ENCODE results near the gene KIFC1. TPM values are rescaled to one million over a fixed set of nuclear protein-coding genes. Genes with fewer than 3 reads are reported as not detected.

KIFC1 gene
- total RNA-seq, 2 experiments from 2014 or later: 107 TPM

DNA sequence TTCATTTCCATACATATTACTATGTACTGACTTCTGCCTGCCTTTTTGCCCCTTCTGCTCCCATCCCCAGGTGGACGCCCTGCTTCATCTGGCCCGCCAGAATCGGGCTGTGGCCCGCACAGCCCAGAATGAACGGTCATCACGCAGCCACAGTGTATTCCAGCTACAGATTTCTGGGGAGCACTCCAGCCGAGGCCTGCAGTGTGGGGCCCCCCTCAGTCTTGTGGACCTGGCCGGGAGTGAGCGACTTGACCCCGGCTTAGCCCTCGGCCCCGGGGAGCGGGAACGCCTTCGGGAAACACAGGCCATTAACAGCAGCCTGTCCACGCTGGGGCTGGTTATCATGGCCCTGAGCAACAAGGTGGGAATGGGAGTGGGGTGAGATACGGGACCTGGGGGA is 14.5 kb downstream of the KIFC1 start:
- DNase-seq: no peak
- Mint-ChIP-seq H3K9me3 (no peaks in the 10 kb centered on the region), H3K27me3 (ENCODE audit: low read depth) (no peaks in the 10 kb centered on the region), H3K27ac (no peak overlapping the region), H3K36me3 (ENCODE audit: low read depth) (peaks cover 51% of the 10 kb centered on the region), H3K4me1 (ENCODE audit: low read depth) (peaks cover 8% of the 10 kb centered on the region), H3K4me3 (no peak overlapping the region)
- CTCF ChIA-PET: no interaction called here
- intact Hi-C loops (cut with micrococcal nuclease): no loop called here

- no peak for DNase-seq
- peaks cover 48% of the 10 kb centered on the region for H3K36me3 Mint-ChIP-seq (ENCODE audit: low read depth)
- peaks cover 16% of the 10 kb centered on the region for H3K4me1 Mint-ChIP-seq (ENCODE audit: low read depth)
- intact Hi-C loops (cut with micrococcal nuclease): no loop called here
- no peak overlapping the region for H3K4me3 Mint-ChIP-seq
- H3K27ac Mint-ChIP-seq: no peak overlapping the region
- no peaks in the 10 kb centered on the region for H3K27me3 Mint-ChIP-seq (ENCODE audit: low read depth)
- CTCF ChIA-PET: interaction anchor here (0.7 to 0.8 kb wide), 2 partner anchors 11 to 15 kb away, joined by 3 to 6 read pairs; no protein-coding TSS in a partner anchor
- H3K9me3 Mint-ChIP-seq: no peaks in the 10 kb centered on the region
These were observed 15.6 kb downstream of the KIFC1 start for GRCh38 chr6:33407132-33407718.

DNA sequence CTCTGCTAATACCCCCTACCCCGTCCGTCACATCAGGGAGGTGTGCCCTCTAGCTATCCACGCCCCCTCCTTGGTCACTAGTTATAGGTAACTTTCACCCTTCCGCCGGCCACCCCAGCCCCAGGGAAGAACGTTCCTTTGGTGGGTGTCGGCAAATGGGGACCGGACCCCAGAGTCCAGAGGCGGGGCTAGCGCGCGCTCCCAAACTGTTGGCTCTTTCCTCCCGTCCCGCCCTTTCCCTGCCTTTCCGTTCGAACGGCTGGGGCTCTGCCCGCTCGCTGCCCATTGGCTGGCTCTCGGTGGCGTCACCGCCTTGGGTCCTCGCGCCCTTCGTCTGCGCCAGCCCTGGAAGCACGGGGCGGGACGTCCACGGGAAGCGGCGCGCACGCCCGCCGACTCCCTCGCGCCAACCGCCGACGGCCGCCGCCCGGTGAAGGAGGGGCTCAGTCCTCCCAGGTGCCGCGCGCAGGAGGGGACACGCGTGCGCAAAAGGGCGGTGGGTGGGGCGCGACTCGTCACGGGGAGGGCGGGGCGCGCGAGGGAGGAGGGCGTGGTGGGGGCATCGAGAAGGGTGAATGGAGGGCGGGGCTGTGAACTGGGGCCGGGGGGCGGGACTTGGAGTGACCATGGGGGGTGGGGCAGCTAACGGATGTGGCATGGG is 18.6 kb downstream of the KIFC1 start:
- intact Hi-C loops (cut with micrococcal nuclease): loop anchor here (1.0 to 5.0 kb wide), 8 partner anchors 8 to 558 kb away; partner anchors contain the start of genes CUTA, KIFC1, PSMB9 and RGL2
- CTCF ChIA-PET: interaction anchor here (1.1 to 1.2 kb wide), 2 partner anchors 16 to 20 kb away, joined by 3 read pairs; no protein-coding TSS in a partner anchor
- peak overlapping the region; percentile 93 for H3K27ac Mint-ChIP-seq
- H3K9me3 Mint-ChIP-seq: no peaks in the 10 kb centered on the region
- H3K27me3 Mint-ChIP-seq (ENCODE audit: low read depth): no peaks in the 10 kb centered on the region
- H3K4me3 Mint-ChIP-seq: peak overlapping the region; percentile 87
- H3K36me3 Mint-ChIP-seq (ENCODE audit: low read depth): peaks cover 36% of the 10 kb centered on the region
- peaks cover 39% of the 10 kb centered on the region for H3K4me1 Mint-ChIP-seq (ENCODE audit: low read depth)
- DNase-seq: peak; percentile 98

DNA sequence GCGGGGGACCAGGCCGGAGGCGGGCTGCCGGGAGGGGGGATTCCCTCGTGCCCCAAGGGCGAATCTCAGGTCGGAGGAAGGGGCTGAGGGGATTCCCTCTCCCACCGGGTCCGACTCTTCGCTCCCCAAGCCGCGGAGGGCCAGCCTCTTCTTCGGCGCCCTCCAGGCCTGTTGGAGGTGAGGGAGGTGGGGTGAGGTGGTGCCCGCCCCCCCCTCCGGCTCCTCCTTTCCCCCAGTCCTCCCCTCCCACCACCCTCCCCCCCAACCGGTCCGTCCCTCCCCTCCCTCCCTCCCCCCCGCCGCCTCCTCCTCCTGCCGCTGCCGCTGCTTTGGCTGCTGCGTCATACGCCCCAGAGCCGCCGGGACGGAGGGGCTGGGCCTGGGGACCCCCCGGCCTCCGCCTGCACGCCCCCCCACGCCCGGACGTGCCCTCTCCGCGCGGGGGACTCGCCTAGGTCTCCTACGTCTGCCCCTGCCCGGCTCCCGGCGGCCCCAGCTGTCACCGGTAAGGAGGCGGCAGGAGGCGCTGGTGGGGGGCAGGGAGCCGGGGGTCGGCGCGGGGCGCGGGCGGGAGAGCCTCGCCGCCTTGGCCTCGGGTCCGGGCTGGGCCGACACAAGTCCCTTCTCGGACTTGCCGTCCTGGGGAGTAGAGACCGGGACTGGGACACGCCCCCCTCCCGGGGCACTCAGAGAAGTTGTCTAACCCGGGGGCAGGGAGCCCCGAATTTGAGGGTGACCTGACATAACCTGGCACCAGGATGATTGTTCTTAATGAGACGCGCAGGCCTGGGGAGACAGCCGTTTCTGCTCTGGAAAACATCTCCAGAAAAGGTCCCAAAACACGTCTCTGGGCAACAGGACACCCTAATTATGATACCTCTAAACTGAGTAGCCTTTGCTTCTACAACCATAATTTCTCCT is 19.3 kb downstream of the KIFC1 start, which contains the start of gene PHF1:
PHF1 (plus strand) TSS at position 304 of the 921 bp plus-strand sequence. CDS start 1,250 bp downstream, outside the sequence.
- peak within 1 kb of the TSS; percentile 93 for H3K27ac Mint-ChIP-seq
- H3K4me3 Mint-ChIP-seq: peak within 1 kb of the TSS; percentile 87
- H3K27me3 Mint-ChIP-seq (ENCODE audit: low read depth): no peaks in the 10 kb centered on the region
- no peaks in the 10 kb centered on the region for H3K9me3 Mint-ChIP-seq
- CTCF ChIA-PET: interaction anchor here (1.1 to 1.2 kb wide), 2 partner anchors 15 to 20 kb away, joined by 3 read pairs; no protein-coding TSS in a partner anchor
- H3K4me1 Mint-ChIP-seq (ENCODE audit: low read depth): peaks cover 47% of the 10 kb centered on the region
- peak; percentile 82 for DNase-seq
- intact Hi-C loops (cut with micrococcal nuclease): loop anchor here (1.0 to 5.0 kb wide), 8 partner anchors 7 to 559 kb away; partner anchors contain the start of genes CUTA, KIFC1, PSMB9 and RGL2
- peaks cover 32% of the 10 kb centered on the region for H3K36me3 Mint-ChIP-seq (ENCODE audit: low read depth)

GRCh38 chr6:33411632-33412005 is 20.0 kb downstream of the KIFC1 start:
- CTCF ChIA-PET: no interaction called here
- Mint-ChIP-seq H3K4me3 (peak overlapping the region; percentile 71), H3K36me3 (ENCODE audit: low read depth) (peaks cover 31% of the 10 kb centered on the region), H3K9me3 (no peaks in the 10 kb centered on the region), H3K27me3 (ENCODE audit: low read depth) (no peaks in the 10 kb centered on the region), H3K27ac (peak overlapping the region; percentile 82), H3K4me1 (ENCODE audit: low read depth) (peaks cover 53% of the 10 kb centered on the region)
- intact Hi-C loops (cut with micrococcal nuclease): loop anchor here (2.0 to 5.0 kb wide), 3 partner anchors 113 to 559 kb away; partner anchors contain the start of genes PSMB9, RGL2, RXRB and SLC39A7
- no peak for DNase-seq

GRCh38 chr6:33412140-33413009 is 20.8 kb downstream of the KIFC1 start:
- Mint-ChIP-seq H3K36me3 (ENCODE audit: low read depth) (peaks cover 30% of the 10 kb centered on the region), H3K4me3 (peak overlapping the region; percentile 20), H3K27ac (peak overlapping the region; percentile 77), H3K4me1 (ENCODE audit: low read depth) (peaks cover 60% of the 10 kb centered on the region), H3K9me3 (no peaks in the 10 kb centered on the region), H3K27me3 (ENCODE audit: low read depth) (no peaks in the 10 kb centered on the region)
- intact Hi-C loops (cut with micrococcal nuclease): loop anchor here (5.0 kb wide), 1 partner anchor 560 kb away; the partner anchor contains the start of genes PSMB9 and TAP1
- CTCF ChIA-PET: no interaction called here
- DNase-seq: no peak

- Mint-ChIP-seq H3K9me3 (no peaks in the 10 kb centered on the region), H3K4me1 (ENCODE audit: low read depth) (peaks cover 63% of the 10 kb centered on the region), H3K4me3 (no peak overlapping the region), H3K27me3 (ENCODE audit: low read depth) (no peaks in the 10 kb centered on the region), H3K36me3 (ENCODE audit: low read depth) (peaks cover 29% of the 10 kb centered on the region), H3K27ac (peak overlapping the region; percentile 52)
- CTCF ChIA-PET: no interaction called here
- DNase-seq: no peak
- intact Hi-C loops (cut with micrococcal nuclease): loop anchor here (5.0 kb wide), 1 partner anchor 561 kb away; the partner anchor contains the start of genes PSMB9 and TAP1
These were observed 21.9 kb downstream of the KIFC1 start for GRCh38 chr6:33413241-33414120.

GRCh38 chr6:33414592-33415271 is 23.1 kb downstream of the KIFC1 start:
- Mint-ChIP-seq H3K27ac (peak overlapping the region; percentile 99), H3K4me3 (no peak overlapping the region), H3K27me3 (ENCODE audit: low read depth) (no peaks in the 10 kb centered on the region), H3K9me3 (no peaks in the 10 kb centered on the region), H3K4me1 (ENCODE audit: low read depth) (peaks cover 70% of the 10 kb centered on the region), H3K36me3 (ENCODE audit: low read depth) (peaks cover 26% of the 10 kb centered on the region)
- no peak for DNase-seq
- intact Hi-C loops (cut with micrococcal nuclease): loop anchor here (5.0 kb wide), 3 partner anchors 562 to 823 kb away; partner anchors contain the start of genes HMGA1, PSMB8, PSMB9 and TAP1
- CTCF ChIA-PET: interaction anchor here (0.6 kb wide), 1 partner anchor 12 kb away, joined by 3 read pairs; no protein-coding TSS in a partner anchor

DNA sequence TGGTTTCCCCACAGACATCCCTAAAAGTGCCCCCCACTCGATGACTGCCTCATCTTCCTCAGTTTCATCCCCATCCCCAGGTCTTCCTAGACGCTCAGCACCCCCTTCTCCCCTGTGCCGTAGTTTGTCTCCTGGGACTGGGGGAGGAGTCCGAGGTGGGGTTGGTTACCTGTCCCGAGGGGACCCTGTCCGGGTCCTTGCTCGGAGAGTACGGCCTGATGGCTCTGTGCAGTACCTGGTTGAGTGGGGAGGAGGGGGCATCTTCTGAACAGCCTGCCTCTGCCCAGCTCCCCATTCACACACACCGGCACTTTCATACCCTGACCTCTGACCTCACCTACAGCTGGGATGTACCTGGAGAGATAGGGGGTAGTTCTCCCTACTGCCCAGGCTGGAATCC is 24.2 kb downstream of the KIFC1 start:
- H3K27ac Mint-ChIP-seq: peak overlapping the region; percentile 99
- intact Hi-C loops (cut with micrococcal nuclease): loop anchor here (2.0 to 5.0 kb wide), 3 partner anchors 15 to 821 kb away; partner anchors contain the start of genes HMGA1 and PSMB8
- DNase-seq: no peak
- peaks cover 22% of the 10 kb centered on the region for H3K36me3 Mint-ChIP-seq (ENCODE audit: low read depth)
- no peaks in the 10 kb centered on the region for H3K27me3 Mint-ChIP-seq (ENCODE audit: low read depth)
- no peaks in the 10 kb centered on the region for H3K9me3 Mint-ChIP-seq
- peak overlapping the region; percentile 11 for H3K4me3 Mint-ChIP-seq
- CTCF ChIA-PET: interaction anchor here (1.5 to 2.0 kb wide), 2 partner anchors 10 to 13 kb away, joined by 4 to 6 read pairs; no protein-coding TSS in a partner anchor
- H3K4me1 Mint-ChIP-seq (ENCODE audit: low read depth): peaks cover 70% of the 10 kb centered on the region

Measured in activated naive CD4-positive, alpha-beta T cell treated with anti-CD3 and anti-CD28 coated beads for 36 hours (primary cell).